NCI-H1417 (cell line): ENCODE data around the gene PCSK6.
"Not testable (repeated sequence)": the region's sequence is repeated elsewhere in the genome, so short reads cannot be mapped to it uniquely, and the experiment has no call there.

Source experiments
- DNase-seq, 3 experiments: peaks; one replicate each; lab custom pipeline; 2025; lab: John Stamatoyannopoulos, UW

Gene PCSK6

GRCh38 chr15:101356512-101357172 lies 132.9 kb downstream of the PCSK6 start:
- peak in 1 of 3 experiments; percentile 11 for DNase-seq

DNA sequence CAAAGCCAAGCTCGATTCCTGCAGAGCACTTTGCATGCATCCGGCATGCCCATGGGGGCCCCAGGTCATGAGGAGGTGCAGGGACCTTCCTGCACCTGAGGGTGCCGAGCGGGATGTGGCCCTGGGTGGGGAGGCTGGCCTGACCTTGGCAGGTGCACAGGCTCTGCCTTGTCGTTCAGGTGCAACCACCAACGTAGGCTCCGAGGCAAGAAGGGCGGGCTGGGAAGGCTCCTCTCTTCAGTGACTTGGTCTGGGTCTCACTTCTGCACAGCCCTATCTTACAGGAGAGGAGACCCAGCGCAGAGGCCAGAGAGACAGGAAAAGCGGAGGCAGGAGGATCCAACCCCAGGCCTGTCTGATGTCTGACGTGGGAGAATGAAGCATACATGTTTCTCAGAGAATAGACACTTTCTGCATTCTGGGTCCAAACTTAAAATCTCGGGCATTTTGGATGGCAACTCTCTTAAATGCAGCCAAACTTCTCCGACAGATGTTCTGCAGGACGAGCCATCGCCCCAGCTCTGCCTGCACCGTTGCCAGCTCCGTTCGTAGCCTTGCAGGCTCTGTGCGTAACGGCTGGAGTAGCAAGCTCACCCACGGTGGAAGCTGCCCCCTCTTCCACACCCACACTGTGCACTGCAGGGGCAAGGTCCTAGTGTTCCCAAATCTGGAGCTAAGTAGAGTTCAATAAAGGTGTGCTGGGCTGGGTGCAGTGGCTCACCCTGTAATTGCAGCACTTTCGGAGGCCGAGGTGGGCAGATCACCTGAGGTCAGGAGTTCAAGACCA lies 133.6 kb downstream of the PCSK6 start:
- DNase-seq, result no peak

DNA sequence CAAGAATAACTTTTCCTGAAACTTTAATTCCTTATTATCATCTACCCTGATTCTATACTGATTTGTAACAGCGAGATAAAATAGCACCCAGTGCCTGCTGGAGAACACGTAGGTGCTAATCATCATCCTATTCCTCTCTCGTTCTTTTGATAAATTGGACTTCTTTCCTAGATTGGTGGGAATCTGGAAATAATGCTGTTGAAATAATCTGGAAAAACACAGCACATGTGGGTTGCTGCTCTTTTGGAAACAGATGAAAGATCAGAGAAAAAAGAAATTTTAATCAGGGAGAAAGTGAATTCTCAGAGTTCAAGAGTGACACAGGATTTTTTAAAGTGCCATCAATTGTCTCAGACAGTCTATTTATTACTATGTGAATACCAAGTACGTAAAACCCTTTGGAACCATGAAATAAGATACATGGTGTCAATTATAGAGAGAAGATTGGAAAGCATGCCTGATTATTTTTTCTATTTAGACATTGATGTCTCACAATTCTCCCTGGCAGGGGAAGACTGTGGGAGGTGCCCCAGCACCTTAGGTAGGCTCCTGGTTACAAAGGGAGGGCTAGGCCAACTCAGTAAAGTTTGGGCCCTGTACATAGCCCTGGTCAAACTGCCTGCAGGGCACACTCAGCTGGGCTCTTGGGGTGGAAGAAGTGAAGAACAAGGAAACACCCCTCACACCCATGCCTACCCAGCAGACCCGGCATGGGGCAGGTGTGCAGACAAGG lies 134.4 kb downstream of the PCSK6 start:
- no peak for DNase-seq

- DNase-seq, result peak in 1 of 3 experiments; percentile 20
These were observed 136.3 kb downstream of the PCSK6 start for GRCh38 chr15:101353240-101353639.

DNA sequence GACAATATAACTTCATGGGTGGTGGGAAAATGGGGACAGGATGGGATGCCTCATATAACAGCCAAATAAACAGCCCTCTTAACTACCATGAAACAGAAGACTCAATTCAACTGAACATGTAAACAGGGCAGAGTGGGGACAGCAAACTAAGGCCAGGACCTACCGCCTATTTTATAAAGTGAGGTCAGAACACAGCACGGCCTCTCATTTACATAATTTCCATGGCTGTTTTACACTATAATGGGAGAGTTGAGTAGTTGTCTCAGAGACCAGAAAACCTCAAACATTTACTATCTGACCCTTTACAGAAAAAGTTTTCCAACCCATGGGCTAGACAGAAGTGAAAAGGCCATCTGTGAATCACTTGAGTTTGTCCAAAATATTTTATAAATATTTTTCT lies 137.8 kb downstream of the PCSK6 start:
- no peak for DNase-seq

DNA sequence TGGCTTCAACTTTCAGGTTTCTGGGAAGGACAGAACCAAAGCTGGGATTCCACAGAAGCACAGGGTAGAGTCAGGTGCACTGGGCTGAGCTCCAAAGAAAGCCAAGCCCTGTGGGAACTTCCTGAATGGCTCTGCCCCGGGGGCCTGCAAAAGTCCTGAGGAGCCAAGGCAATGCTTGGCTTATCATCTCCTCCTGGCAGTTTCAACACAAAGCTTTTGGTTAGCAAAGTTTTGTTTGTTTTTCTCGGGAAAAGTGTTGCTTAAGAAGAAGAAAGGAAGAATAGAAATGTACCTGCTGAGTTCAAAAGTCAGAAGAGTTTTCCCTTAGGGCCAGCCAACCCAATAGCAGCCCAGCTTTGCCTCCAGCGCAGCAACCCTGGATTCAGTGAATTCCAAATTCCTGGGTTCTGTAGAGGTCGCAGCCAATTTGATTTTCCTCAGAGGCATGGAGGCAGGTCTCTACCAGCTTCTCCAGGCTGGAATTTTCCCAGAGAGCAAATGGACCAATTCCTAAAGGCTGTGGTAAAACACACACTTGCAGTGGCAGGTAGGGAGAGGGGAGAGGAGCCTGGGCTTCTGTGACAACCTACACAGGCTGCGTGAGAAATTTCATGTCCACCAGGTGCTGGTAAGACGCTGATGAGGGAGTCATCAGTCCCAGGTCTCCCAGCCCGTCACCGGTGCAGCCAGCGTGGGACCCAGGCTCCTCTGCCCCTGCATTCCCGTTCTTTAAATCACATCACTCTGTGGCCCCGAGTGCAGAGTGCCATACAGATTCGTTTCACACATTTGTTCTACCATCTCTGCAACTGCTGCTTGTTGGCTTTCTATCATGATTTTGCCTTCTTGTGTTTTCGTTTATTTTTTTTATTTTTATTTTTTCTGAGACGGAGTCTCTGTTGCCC lies 140.2 kb downstream of the PCSK6 start:
- DNase-seq, result no peak

DNA sequence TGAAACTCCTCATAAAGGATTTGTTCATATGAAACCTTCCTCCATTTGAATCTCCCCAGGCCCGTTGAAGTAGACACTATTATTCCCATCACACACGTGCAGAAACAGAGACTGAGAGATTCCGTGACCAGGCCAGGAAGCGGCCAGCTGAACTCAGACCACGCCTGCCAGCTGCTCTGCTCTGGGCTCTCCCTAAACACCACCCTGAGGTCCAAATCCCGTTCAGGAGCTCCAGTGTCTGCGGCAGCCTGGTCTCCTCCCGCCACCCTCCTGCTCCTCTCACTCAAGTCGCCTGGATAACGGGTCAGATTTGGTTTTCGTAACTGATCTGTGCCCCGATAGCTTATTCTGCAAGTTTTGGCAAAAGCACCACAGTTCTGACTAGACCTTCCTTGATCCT lies 140.9 kb downstream of the PCSK6 start:
- DNase-seq, result no peak

DNA sequence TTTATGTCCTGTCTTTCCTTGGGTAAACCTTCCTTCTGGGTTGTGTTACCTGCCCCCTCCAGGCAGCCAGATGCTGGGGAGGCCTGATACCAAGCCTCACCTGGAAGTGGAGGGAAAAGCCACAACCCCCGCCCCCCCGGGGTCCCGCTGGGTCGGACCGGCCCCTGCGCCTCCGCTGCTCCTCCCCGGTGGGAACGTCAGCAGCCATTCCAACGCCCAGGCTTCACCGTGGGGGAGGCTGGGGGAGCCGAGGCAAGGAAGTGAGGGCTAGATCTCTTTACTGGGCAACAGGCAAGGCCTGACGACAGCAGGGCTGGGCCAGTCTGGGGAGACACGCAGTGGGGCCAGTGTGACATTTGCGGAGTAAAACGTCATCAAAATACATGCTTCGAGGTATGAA lies 141.5 kb downstream of the PCSK6 start:
- DNase-seq, result no peak

DNA sequence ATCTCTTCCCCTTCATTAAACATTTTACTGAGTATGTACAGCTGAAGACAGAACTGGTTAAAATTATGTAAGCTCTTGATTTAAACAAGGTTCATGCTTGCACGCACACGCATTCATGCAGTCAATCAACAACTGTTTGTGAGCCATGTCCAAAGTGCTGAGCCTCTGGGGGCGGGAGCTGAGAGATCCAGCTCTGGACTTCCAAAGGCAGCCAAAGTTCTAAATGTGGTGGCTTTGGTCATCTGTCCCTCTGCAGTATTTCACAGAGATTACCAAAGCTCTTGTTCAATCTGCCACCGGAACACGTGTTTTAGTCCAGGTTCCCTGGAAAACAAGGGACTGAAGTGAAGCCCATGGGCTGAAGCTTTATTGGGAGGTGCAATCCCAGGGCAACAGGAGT lies 142.1 kb downstream of the PCSK6 start:
- no peak for DNase-seq

DNA sequence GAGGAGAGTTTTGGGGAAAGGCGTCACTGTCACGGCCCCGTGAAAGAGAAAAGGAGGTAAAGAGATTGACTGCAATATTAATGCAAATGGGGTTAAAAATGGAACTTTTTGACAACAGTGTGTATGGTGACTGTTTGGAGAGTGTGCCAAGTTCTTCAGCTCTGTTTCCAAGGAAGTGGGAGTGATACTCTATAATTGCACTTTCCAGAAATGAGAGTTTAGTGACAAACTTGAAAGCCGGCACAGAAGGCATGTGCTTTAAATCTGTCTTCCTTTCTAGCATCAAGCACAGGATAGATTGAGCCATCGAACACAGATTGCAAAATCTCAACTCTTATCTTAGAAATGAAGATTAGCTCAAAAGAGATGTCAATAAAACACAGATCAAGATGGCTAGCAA lies 142.6 kb downstream of the PCSK6 start:
- no peak for DNase-seq

GRCh38 chr15:101342056-101342455 lies 147.5 kb downstream of the PCSK6 start:
- DNase-seq, result no peak

DNA sequence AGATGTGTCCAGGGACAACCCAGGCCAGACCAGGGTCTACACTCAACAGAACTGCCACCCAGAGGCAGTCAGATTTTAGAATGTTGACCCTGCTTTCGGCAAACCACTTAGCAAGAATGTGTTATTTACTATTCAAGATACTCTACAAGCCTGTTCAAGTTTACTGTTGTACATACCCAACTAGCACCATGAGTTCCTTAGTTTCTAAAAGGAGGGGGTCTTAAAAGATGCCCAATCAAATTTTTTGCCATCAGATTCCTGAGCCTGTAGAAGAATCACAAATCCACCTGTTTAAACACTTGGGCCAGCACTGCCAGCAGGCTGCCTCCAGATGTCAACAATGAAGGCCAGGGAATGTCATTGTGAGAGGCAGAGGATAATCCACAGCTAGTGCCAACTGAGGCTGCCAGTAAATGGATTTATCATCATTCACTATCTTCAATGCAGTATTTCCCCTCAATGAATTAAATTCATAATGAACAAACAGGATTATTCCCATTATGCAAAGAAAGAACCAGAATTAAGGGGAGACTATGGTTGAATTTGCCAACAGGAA lies 150.9 kb downstream of the PCSK6 start:
- peak in 1 of 3 experiments; percentile 24 for DNase-seq

GRCh38 chr15:101337976-101338375 lies 151.5 kb downstream of the PCSK6 start:
- no peak for DNase-seq

GRCh38 chr15:101333907-101334789 lies 155.4 kb downstream of the PCSK6 start:
- DNase-seq, result not testable (repeated sequence)

- no peak for DNase-seq
These were observed 157.4 kb downstream of the PCSK6 start for GRCh38 chr15:101332061-101332467.

DNA sequence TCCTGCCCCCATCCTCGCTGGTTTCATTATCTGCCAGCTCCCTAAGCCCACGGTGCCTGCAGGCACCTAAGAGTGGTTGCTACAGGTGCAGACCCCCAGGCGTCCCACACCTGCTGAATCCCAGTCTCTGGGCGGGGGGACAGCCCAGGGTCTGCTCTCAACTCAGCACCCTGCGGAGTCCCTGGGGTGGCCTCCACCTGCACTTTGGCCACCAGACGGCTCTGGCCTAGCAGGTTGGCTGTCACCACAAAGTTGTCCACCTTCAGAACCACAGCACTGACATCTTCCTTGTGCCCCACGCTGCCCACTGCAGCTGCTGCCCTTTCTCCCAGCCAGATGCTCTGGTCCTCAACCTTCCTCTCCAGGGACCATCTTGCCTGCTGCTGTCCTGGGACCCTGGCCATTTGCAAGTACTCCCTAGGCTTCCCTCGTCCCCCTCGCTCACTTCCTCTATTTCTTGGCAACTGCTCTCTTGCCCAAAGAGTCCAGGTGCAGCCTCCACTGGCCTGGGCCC lies 159.6 kb downstream of the PCSK6 start:
- DNase-seq, result peak in 1 of 3 experiments; percentile 16

- DNase-seq, result no peak
These were observed 160.1 kb downstream of the PCSK6 start for GRCh38 chr15:101329309-101329863.

DNA sequence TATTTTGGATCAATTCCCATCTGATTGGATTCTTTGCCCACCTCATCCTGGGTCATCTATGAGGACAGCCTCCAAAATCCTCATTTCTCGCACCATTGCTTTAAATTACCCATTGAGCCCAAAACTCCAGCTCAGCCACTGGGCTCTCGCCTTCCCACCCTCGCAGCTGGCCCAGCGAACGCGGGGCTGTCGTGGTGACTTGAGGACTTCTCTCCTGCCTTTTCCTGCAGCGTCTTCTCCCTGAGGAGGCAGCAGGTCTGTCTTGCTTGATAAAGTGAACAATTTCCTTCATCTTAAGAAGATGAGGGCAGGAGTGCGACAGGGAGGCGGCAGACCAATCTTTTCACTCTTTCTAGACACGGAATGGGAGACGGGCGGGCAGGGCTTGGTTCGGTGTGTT lies 161.5 kb downstream of the PCSK6 start:
- DNase-seq, result no peak

- DNase-seq, result no peak
These were observed 162.3 kb downstream of the PCSK6 start for GRCh38 chr15:101327147-101327740.
